Measurements from ENCODE around the gene CHCHD6. TPM values are rescaled to one million over a fixed set of nuclear protein-coding genes. Genes with fewer than 3 reads are reported as not detected.
A peak's percentile ranks its signal among the peaks of the same experiment; 100 is the strongest.

The CHCHD6 gene
- total RNA-seq, 4 donors from 2014 or later: 15.6 to 25.8 (median 21.2) TPM

GRCh38 chr3:126811530-126811929, 107.5 kb downstream of the CHCHD6 start:
- no peak overlapping the region for H3K4me3 ChIP-seq (ENCODE audit: low read depth, poor library complexity, severe bottlenecking)
- intact Hi-C loops (cut with DNase I; ENCODE audit: low total_unique reads): no loop called here
- 80 to 87% methylated on average over 1 of the region's 1 CpG for WGBS, 2 donors
- no peak for TF ChIP-seq POLR2A (IDR thresholded peaks at IDR 0.05)
- no peak for TF ChIP-seq CTCF (IDR thresholded peaks at IDR 0.05)
- DNase-seq (ENCODE audit: low spot score in 2 of 2): no peak

- WGBS, 2 donors: 88 to 89% methylated on average over 6 of the region's 6 CpGs
- H3K4me3 ChIP-seq (ENCODE audit: low read depth, poor library complexity, severe bottlenecking): no peak overlapping the region
- intact Hi-C loops (cut with DNase I; ENCODE audit: low total_unique reads): no loop called here
- no peak for TF ChIP-seq CTCF (IDR thresholded peaks at IDR 0.05)
- no peak for TF ChIP-seq POLR2A (IDR thresholded peaks at IDR 0.05)
- DNase-seq (ENCODE audit: low spot score in 2 of 2): peak in 1 of 2 donors; percentile 32
Observed at GRCh38 chr3:126816298-126816697, 112.3 kb downstream of the CHCHD6 start.

- intact Hi-C loops (cut with DNase I; ENCODE audit: low total_unique reads): no loop called here
- TF ChIP-seq POLR2A (IDR thresholded peaks at IDR 0.05): no peak
- no peak for TF ChIP-seq CTCF (IDR thresholded peaks at IDR 0.05)
Observed at GRCh38 chr3:126816986-126817777, 113.1 kb downstream of the CHCHD6 start.

GRCh38 chr3:126817781-126818180, 113.7 kb downstream of the CHCHD6 start:
- H3K4me3 ChIP-seq (ENCODE audit: low read depth, poor library complexity, severe bottlenecking): no peak overlapping the region
- intact Hi-C loops (cut with DNase I; ENCODE audit: low total_unique reads): no loop called here
- no peak for DNase-seq (ENCODE audit: low spot score in 2 of 2)
- 96 to 100% methylated on average over 1 of the region's 1 CpG for WGBS, 2 donors
- no peak for TF ChIP-seq CTCF (IDR thresholded peaks at IDR 0.05)
- TF ChIP-seq POLR2A (IDR thresholded peaks at IDR 0.05): no peak

More at GRCh38 chr3:126816986-126817777, 113.1 kb downstream of the CHCHD6 start:
- H3K4me3 ChIP-seq (ENCODE audit: low read depth, poor library complexity, severe bottlenecking): no peak overlapping the region
- 59 to 71% methylated on average over 6 of the region's 6 CpGs for WGBS, 2 donors
- DNase-seq (ENCODE audit: low spot score in 2 of 2): peak in 1 of 2 donors; percentile 14

- WGBS, 2 donors: 93 to 99% methylated on average over 8 of the region's 8 CpGs
- TF ChIP-seq POLR2A (IDR thresholded peaks at IDR 0.05) (no peak), CTCF (IDR thresholded peaks at IDR 0.05) (no peak)
- no peak for DNase-seq (ENCODE audit: low spot score in 2 of 2)
- H3K4me3 ChIP-seq (ENCODE audit: low read depth, poor library complexity, severe bottlenecking): no peak overlapping the region
- intact Hi-C loops (cut with DNase I; ENCODE audit: low total_unique reads): no loop called here
Observed at GRCh38 chr3:126818400-126819095, 114.5 kb downstream of the CHCHD6 start.
